Adrenal gland (tissue), 12 donors: ENCODE measurements around the gene SERPINA9. TPM values are rescaled to one million over a fixed set of nuclear protein-coding genes. Genes with fewer than 3 reads are reported as not detected.

Experiments
- DNase-seq, 7 donors: peaks; one replicate each; pipeline ENCODE4 v3.0.0-alpha.2; 2019 to 2020
- H3K27ac ChIP-seq, 5 donors: fragments of 200-600 bp; sonication (generic) in 4 of 5; 1 replicate in 3 of 5; 2 replicates in 2 of 5; pipeline versions ENCODE4 v1.5.1 to v1.8.0; 2016 to 2020; ENCODE audit warnings: mild to moderate bottlenecking in 1 of 5
- H3K27me3 ChIP-seq: fragments of 200-600 bp; 2 replicates; pipeline ENCODE4 v1.8.0; 2021
- H3K36me3 ChIP-seq, 2 donors: fragments of 200-600 bp; replicated peaks in 1 of 2; 1 replicate in 1 of 2; 2 replicates in 1 of 2; pipeline versions ENCODE4 v1.5.1 to v1.8.0; 2018 to 2022
- H3K4me1 ChIP-seq, 2 donors: fragments of 200-600 bp; replicated peaks in 1 of 2; 1 replicate in 1 of 2; 2 replicates in 1 of 2; pipeline versions ENCODE4 v1.5.1 to v1.8.0; 2018 to 2021
- H3K4me3 ChIP-seq, 4 donors: fragments of 200-600 bp; sonication (generic) in 3 of 4; one replicate each; pipeline ENCODE4 v1.5.1; 2016 to 2018
- H3K9me3 ChIP-seq, 3 donors: fragments of 200-600 bp; sonication (generic) in 1 of 3; replicated peaks in 1 of 3; 1 replicate in 2 of 3; 2 replicates in 1 of 3; pipeline versions ENCODE4 v1.5.1 to v1.8.0; 2016 to 2021
- POLR2A ChIP-seq, 2 donors: fragments of 450-650 bp; IDR thresholded peaks; one replicate each; pipeline ENCODE4 v1.6.1; 2017; ENCODE audit warnings: antibody characterized with exemption in 2 of 2, mild to moderate bottlenecking in 2 of 2, moderate library complexity in 1 of 2
- WGBS, 4 donors: extraction: QIAGEN DNeasy Blood & Tissue Kit in 2 of 4; methylation state at CpG; one replicate each; pipeline versions ENCODE4 v1.1.5 to v1.1.7; 2013 to 2017; 5-methylcytosine and 5-hydroxymethylcytosine counted together
- intact Hi-C, 2 donors: fragments of 100-400 bp; cut with DNase I; formaldehyde crosslinking; loops; one replicate each; pipeline versions ENCODE4 v1.14.1 to v1.15.0; 2022 to 2023
- polyA plus RNA-seq, 3 donors: library from polyadenylated mRNA; stranded (reverse); fragments of 200-250 nt in 2 of 3; fragments of 350-450 nt in 1 of 3; fragmentation: Illumina TruSeq in 1 of 3; extraction: RNeasy Lipid Tissue Mini Kit (QIAGEN cat#74804) in 1 of 3; gene quantifications; one replicate each; pipeline ENCODE4 v1.2.3, GENCODE V29; 2013 to 2014
- total RNA-seq, 9 donors: library from RNA; depleted of rRNA in 4 of 9; stranded (reverse); fragments of >200 nt in 4 of 9; fragments of 120-200 nt in 1 of 9; fragmentation: NEBNext Ultra II Directional in 1 of 9; extraction: Animal tissue kit (Norgen Biotek cat#: 25700) in 1 of 9; gene quantifications; one replicate each; pipeline versions ENCODE4 v1.1.0 to v1.2.4, GENCODE V29; 2013 to 2023
- TF ChIP-seq, protein P1 (sequence below), 6 experiments: fragments of 450-650 bp in 4 of 6; fragments of 200-600 bp in 2 of 6; sonication (generic) in 1 of 6; IDR thresholded peaks; 1 replicate in 5 of 6; 2 replicates in 1 of 6; pipeline versions ENCODE4 v1.5.1 to v1.8.0; 2016 to 2021; ENCODE audit warnings: antibody characterized with exemption in 6 of 6, mild to moderate bottlenecking in 2 of 6, moderate library complexity in 1 of 6
- donor health status: healthy with polysubstance abuse.
- donor health status: Bipolar disorder and iron deficiency.
- donor health status: DM: yes; HTN: yes; CAD: no.
- donor health status: DM: no; HTN: no; CAD: no.
- donor health status: DM: no; HTN: no; CAD: no.
- donor health status: DM: yes; HTN: yes; CAD: no.

Gene SERPINA9
- total and polyA plus RNA-seq, 12 donors = not detected

DNA sequence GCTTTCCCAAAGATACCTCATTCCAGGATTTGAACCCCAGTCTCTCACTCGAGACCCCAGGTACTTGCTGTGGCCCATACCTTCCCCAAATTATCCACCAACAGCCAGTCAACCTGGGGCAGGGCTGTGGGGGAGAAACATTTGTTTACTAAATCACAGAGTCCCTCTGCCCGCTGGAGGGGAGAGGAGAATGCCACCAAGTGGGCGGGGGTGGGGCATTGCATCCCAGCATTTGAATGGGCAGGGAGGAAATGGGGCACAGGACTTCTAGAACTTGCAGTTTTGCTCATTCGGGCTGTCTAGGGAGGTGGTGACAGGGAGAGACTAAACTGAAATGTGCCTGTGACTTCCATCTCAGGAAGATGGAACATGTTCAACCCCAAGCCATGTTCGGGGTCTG, 10.9 kb upstream of the SERPINA9 start:
- TF ChIP-seq, protein P1, sequence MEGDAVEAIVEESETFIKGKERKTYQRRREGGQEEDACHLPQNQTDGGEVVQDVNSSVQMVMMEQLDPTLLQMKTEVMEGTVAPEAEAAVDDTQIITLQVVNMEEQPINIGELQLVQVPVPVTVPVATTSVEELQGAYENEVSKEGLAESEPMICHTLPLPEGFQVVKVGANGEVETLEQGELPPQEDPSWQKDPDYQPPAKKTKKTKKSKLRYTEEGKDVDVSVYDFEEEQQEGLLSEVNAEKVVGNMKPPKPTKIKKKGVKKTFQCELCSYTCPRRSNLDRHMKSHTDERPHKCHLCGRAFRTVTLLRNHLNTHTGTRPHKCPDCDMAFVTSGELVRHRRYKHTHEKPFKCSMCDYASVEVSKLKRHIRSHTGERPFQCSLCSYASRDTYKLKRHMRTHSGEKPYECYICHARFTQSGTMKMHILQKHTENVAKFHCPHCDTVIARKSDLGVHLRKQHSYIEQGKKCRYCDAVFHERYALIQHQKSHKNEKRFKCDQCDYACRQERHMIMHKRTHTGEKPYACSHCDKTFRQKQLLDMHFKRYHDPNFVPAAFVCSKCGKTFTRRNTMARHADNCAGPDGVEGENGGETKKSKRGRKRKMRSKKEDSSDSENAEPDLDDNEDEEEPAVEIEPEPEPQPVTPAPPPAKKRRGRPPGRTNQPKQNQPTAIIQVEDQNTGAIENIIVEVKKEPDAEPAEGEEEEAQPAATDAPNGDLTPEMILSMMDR (IDR thresholded peaks at IDR 0.05) = no peak
- TF ChIP-seq POLR2A (IDR thresholded peaks at IDR 0.05) = no peak
- Histone ChIP-seq H3K9me3 (no peaks in the 10 kb centered on the region), H3K27me3 (no peaks in the 10 kb centered on the region), H3K27ac (no peak overlapping the region), H3K36me3 (no peaks in the 10 kb centered on the region), H3K4me3 (no peak overlapping the region), H3K4me1 (no peaks in the 10 kb centered on the region)
- 32 to 36% (median 34%) methylated on average over 5 of the region's 5 CpGs for WGBS, 4 donors
- no peak for DNase-seq
- intact Hi-C loops = loop anchor here in 1 of 2 donors (10.0 kb wide), 1 partner anchor 62 kb away; no protein-coding TSS in a partner anchor

DNA sequence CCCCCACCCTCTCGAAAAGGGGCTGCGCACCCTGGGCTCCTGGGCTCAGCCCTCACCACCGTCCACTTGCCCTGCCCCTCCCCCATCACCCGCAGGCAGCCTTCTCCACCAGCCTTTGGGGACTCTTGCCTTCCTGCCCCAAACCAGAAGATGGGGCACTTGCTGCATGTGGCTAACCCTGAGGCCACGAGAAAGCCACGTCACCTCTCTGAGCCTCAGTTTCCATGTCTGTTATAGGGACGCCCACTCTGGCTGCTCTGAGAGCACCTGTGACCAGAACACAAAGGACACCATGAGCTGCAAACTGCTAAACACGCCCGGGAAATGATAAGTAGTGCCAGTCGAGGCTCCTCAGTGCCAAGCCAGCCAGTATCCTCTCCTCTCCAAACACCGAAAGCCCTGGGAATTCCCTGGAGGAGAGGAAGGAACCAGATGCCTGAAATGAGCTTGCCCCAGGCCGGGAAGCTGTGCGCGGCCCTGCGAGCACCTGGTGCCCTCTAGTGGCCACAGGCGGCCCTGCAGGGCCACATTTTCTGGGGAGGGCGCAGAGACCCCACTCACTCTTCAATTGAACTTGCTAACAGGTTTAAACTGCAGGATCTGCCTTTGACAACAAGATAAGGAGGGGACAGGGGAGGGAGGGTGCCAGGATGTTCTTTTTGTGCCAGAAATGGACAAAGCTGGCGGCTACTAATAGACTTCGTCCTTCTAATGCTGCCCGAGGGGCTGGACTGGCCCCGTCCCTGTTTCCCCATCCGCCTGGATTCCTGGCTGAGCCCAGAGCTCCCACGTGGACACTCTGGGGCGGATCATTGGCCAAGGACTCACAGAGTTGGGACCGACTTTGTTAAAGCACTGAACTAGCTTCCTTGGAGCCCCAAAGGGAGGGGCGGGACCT, 10.2 kb upstream of the SERPINA9 start:
- intact Hi-C loops = loop anchor here in 1 of 2 donors (10.0 kb wide), 1 partner anchor 61 kb away; no protein-coding TSS in a partner anchor
- H3K4me3 ChIP-seq = no peak overlapping the region
- H3K27me3 ChIP-seq = no peaks in the 10 kb centered on the region
- H3K36me3 ChIP-seq = no peaks in the 10 kb centered on the region
- 14 to 28% (median 15%) methylated on average over 12 to 26 of the region's 26 CpGs for WGBS, 4 donors
- DNase-seq = peak; percentile 18 to 56 (median 47)
- TF ChIP-seq POLR2A (IDR thresholded peaks at IDR 0.05) = no peak
- TF ChIP-seq, protein P1 (IDR thresholded peaks at IDR 0.05) = peak; percentile 80 to 99 (median 90)
- H3K27ac ChIP-seq = no peak overlapping the region
- H3K9me3 ChIP-seq = no peaks in the 10 kb centered on the region
- no peaks in the 10 kb centered on the region for H3K4me1 ChIP-seq

DNA sequence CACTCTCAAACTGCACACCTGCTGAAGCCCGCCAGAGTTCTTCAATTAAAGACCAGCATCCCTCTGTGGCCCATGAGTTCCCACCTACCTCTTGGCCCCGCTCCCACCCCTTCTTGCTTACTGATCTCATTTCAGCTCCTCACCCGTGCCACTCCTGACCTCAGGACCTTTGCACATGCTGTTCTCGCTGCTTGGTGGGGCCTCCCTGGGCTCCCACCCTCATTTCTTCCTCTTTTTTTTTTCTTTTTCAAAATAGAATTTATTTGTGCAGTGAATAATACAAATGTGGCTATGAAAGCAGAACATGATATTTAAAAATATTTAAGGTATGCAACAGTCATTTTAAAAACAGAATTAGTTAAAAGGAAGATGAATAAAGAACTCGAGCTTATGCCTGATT, 8.5 kb upstream of the SERPINA9 start:
- Histone ChIP-seq H3K27me3 (no peaks in the 10 kb centered on the region), H3K4me3 (no peak overlapping the region), H3K36me3 (no peaks in the 10 kb centered on the region), H3K4me1 (no peaks in the 10 kb centered on the region), H3K27ac (no peak overlapping the region), H3K9me3 (no peaks in the 10 kb centered on the region)
- WGBS, 4 donors = 75 to 80% (median 78%) methylated on average over 5 of the region's 5 CpGs
- TF ChIP-seq POLR2A (IDR thresholded peaks at IDR 0.05) = no peak
- TF ChIP-seq, protein P1 (IDR thresholded peaks at IDR 0.05) = no peak
- no peak for DNase-seq
- intact Hi-C loops = loop anchor here in 1 of 2 donors (10.0 kb wide), 1 partner anchor 60 kb away; no protein-coding TSS in a partner anchor

DNA sequence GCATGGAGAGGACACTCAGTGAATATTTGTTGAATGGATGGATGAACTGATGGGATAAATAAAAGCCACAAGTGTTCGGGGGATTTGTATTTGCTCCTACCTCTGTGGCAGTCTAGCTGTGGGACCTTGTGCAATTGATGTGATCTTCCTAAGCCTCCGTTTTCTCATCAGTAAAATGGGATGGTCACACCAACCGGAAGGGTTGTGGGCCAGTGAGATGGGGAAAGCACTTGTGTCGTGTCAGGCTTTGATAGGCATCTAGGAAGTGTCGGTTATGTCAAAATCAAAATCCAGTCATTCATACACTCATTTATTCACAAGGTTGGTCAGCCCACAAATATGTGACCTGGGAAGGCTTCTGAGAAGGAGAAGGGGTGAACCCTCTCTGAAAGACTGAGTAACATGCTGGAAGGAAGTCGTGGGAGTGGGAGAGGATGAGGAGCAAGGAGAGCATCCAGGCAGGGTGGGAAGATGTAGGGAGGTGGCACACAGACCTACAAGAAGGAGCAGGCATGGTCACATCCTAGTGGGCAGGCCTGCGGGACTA, 7.8 kb upstream of the SERPINA9 start:
- H3K36me3 ChIP-seq = no peaks in the 10 kb centered on the region
- no peaks in the 10 kb centered on the region for H3K9me3 ChIP-seq
- DNase-seq = no peak
- TF ChIP-seq, protein P1 (IDR thresholded peaks at IDR 0.05) = no peak
- no peak for TF ChIP-seq POLR2A (IDR thresholded peaks at IDR 0.05)
- H3K4me3 ChIP-seq = no peak overlapping the region
- no peak overlapping the region for H3K27ac ChIP-seq
- 77 to 84% (median 78%) methylated on average over 7 of the region's 7 CpGs for WGBS, 4 donors
- no peaks in the 10 kb centered on the region for H3K4me1 ChIP-seq
- intact Hi-C loops = loop anchor here in 1 of 2 donors (10.0 kb wide), 1 partner anchor 59 kb away; no protein-coding TSS in a partner anchor
- no peaks in the 10 kb centered on the region for H3K27me3 ChIP-seq
